GM23248 (cell line): Measurements from ENCODE around the gene GABBR2.

ENCODE experiments used
- EZH2 ChIP-seq: fragments of 200-600 bp; sonication (generic); IDR thresholded peaks from 2 replicates; pipeline ENCODE4 v1.6.1; 2018; ENCODE audit warnings: antibody characterized with exemption, mild to moderate bottlenecking; ENCODE audit not compliant: insufficient read depth, poor library complexity, severe bottlenecking
- EZH2phosphoT487 ChIP-seq: fragments of 200-600 bp; sonication (generic); IDR thresholded peaks from 2 replicates; pipeline ENCODE4 v1.6.1; 2018; ENCODE audit warnings: antibody characterized with exemption, moderate library complexity, mild to moderate bottlenecking, low read depth; ENCODE audit not compliant: insufficient read depth

DNA sequence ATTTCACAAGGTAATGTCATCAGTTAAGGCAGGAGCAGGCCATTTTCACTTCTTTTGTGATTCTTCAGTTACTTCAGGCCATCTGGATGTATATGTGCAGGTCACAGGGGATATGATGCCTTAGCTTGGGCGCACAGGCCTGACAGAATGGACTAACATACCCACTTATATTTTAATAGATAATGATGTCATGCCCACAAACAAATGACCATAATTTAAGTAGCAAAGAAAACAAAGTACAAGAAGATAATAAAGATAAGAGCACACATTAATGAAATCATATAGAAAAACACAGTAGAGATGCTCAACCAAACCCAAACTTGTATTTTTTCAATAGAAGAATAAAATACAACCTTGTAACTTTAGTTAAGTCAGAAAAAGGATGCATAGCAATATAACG lies 433.6 kb downstream of the GABBR2 start:
- TF ChIP-seq EZH2phosphoT487 (no peak), EZH2 (no peak)
